Liver (tissue), 3 donors: ENCODE data around the gene OSBPL9.

Experiments used
- ATF3 ChIP-seq: IDR thresholded peaks from 2 replicates; pipeline ENCODE4 v1.6.1; 2016; ENCODE audit warnings: antibody characterized with exemption
- CTCF ChIP-seq: fragments of 150-350 bp; IDR thresholded peaks from 2 replicates; pipeline ENCODE4 v1.5.1; 2017; ENCODE audit warnings: improper control_type of control experiment, low read depth, low read length; ENCODE audit not compliant: missing input control
- EGR1 ChIP-seq, 2 donors: IDR thresholded peaks; 2 replicates each; pipeline ENCODE4 v1.6.1; 2016 to 2018; ENCODE audit warnings: antibody characterized with exemption in 2 of 2, low read depth in 2 of 2
- MAX ChIP-seq: IDR thresholded peaks from 2 replicates; pipeline ENCODE4 v1.6.1; 2016; ENCODE audit warnings: antibody characterized with exemption
- RAD21 ChIP-seq, 2 donors: IDR thresholded peaks; 2 replicates each; pipeline ENCODE4 v1.6.1; 2016; ENCODE audit warnings: antibody characterized with exemption in 2 of 2, mild to moderate bottlenecking in 2 of 2
- donor health status: healthy.
- donor health status: healthy.

DNA sequence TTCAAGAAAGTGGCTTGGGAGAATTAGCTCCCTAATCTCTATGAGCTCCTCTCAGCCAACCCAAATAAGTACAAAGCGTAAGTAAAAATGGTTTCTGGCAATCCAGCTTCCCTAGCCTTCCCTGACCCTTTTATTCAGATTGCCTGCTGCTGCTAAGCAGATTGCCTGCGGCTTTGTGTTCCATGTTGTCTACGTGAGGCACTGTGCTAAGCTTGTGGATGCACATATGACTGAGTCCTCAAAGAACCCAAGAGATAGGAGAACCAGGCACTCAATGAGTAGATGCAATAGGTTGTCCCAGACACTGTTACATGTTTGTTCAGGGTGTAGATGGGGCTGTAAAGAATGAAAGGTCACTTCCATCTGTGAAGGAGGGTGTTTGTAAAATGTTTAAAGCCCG, 6.3 kb upstream of the OSBPL9 start:
- TF ChIP-seq CTCF (no peak), MAX (no peak), EGR1 (IDR thresholded peaks at IDR 0.05; ENCODE audit: low read depth in 2 of 2) (no peak), RAD21 (IDR thresholded peaks at IDR 0.05) (no peak), ATF3 (no peak)
